ENCODE results near the gene CCDC71L.

- TF ChIP-seq EZH2phosphoT487 (conservative IDR thresholded peaks at IDR 0.05; ENCODE audit: low read length) (no peak), CTCF (IDR thresholded peaks at IDR 0.05; ENCODE audit: insufficient read depth, low read length, poor library complexity, severe bottlenecking) (no peak)
These were observed 3.6 kb downstream of the CCDC71L start for GRCh38 chr7:106657085-106657991.
